Measurements from ENCODE around the gene ATP6V0C. TPM values are rescaled to one million over a fixed set of nuclear protein-coding genes. Genes with fewer than 3 reads are reported as not detected.
"Not testable (repeated sequence)": the region's sequence is repeated elsewhere in the genome, so short reads cannot be mapped to it uniquely, and the experiment has no call there.

Gene ATP6V0C
- total RNA-seq, 1 donor from 2014 or later, result 5.5 TPM

DNA sequence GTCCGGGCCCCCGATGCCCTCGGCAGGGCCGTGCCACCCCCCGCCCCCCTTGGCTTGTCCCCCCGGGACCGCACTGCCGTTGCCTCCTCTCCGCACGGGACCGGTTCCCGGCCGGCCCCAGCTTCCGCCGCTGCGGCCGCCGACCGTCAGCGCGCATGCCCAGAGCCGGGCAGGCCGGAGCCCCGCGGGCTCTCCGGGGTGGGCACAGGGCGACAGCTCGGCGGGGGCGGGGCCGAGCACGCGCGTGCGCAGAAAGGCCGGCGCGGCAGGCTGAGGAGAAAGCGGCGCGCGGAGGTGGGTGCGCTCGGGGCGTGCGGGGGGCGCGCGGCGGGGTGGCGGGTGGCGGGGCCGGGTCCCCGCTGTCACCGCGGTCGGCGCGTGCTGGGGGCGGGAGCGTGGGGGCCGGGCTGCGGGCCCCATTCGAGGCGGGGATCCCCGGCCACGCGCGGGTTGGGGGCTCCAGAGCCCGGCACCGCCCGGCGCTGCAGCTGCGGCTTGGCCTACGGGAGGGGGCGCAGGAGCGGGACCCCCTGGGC, 38.8 kb upstream of the ATP6V0C start, which contains the start of gene TBC1D24:
TSS of gene TBC1D24 (plus strand) at position 251 of the 536 bp plus-strand sequence. CDS start 21,022 bp downstream, outside the sequence.
- peak; percentile 48 to 84 for DNase-seq (ENCODE audit: low read depth in 2 of 2)

DNA sequence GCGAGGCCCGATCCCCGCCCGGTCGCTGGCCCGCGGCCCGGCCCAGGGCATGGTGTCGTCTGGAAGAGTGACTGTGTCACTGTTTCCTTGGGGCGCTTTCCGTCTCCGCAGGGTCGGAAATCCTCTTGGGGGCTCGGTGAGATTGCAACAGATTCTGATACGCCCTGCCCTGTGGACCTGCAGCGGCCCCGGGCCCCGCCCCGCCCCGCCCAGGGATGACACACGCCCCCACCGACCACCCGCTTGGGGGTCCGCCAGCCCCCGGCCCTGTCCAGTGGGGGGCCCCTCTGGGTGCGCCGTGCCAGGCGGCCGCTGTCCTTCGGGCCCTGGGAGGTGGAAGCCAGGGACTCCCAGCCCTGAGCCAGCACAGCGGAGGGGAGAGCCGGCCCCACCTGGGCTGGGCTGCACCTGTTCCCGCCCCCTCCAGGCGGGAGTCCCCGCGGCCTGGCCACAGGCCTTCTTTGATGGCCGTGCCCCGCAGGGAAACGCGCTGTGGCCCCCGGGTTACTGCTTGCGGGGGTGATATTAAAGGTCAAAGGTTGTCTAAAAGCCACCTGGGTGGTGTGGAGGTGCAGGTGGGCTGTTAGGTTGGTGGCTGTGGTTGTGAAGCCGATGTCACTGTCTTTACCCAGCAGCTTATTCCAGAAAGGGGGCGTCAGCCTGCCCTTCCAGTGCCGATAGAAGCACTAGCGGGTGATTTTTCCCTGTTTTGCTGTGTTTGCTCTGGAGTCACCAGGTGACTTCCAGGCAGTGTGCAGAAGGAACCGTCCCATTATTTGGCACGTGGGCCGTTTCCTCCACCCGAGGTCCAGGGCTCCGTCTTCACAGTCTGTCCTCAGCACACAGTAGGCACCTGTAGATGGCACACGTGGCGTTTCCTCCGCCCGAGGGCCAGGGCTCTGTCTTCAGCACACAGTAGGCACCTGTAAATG, 38.1 kb upstream of the ATP6V0C start:
- peak in 1 of 2 donors; percentile 10 for DNase-seq (ENCODE audit: low read depth in 2 of 2)

DNA sequence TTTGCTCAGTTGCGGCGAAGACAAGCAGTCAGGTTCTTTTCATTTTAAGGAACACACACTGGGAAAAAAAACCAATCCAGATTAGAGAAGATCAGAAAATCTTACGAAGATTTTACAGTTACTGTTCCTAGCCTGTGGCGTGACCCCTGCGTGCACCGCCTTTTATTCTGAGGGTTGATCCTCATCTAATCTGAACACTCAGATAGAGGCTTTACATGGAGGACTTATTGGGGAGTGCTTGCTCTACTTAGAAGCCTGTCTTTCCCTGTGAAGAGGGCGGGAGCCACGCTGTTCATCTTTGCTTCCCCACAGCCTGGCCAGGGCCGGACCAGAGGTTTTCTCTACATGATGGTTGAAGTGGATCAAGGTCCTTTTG, 37.4 kb upstream of the ATP6V0C start:
- no peak for DNase-seq (ENCODE audit: low read depth in 2 of 2)

DNA sequence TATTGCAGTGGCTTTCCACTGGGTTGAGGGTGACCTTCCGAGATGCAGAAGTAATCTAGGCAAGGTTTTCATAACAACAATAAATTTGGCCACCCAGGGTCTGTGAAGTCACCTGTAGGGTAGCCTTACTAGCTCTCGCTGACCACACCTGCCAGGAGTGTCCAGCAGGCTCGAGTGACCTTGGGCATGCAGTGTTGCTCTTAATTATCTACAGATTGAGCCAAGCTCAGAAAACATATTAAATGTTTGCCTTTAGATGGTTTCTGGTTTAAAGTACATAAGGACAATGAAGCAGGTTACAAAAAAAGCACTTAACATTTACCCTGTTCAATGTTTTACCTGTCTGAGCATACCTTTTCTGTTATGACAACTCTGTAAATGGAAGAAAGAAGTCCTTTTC, 37.0 kb upstream of the ATP6V0C start:
- no peak for DNase-seq (ENCODE audit: low read depth in 2 of 2)

DNA sequence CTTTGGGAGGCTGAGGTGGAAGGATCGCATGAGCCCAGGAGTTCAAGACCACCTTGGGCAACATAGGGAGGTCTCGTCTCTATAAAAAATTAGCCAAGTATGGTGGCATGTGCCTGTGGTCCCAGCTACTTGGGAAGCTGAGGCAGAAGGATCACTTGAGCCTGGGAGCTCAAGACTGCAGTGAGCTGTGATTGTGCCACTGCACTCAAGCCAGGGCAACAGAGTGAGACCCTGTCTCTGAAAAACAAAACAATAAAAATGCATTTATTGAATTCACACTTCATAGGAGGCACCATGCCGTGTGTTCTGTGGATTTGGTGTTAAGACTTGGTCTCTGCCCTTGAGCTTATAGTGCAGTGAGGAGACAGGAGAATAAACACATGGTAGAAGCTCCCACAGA, 36.4 kb upstream of the ATP6V0C start:
- no peak for DNase-seq (ENCODE audit: low read depth in 2 of 2)

DNA sequence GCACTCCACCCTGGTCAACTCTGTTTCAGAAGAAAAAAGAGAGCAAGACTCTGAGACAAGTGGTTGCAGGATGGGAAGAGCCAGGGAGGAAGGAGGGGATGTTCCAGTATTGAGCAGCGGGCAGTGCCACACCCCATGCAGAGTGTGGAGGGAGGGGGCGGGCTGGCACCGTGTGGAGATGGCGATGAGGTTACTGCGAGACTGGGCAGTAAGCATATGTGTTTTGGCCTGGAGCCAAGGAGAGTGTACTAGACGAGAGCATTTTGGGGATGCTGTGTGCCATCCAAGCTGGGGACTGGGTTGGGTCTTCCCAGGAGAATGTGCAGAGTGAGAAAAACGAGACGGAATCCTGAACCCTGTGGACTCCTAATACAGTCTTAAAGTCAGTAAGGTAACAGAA, 35.5 kb upstream of the ATP6V0C start:
- DNase-seq (ENCODE audit: low read depth in 2 of 2), result no peak

DNA sequence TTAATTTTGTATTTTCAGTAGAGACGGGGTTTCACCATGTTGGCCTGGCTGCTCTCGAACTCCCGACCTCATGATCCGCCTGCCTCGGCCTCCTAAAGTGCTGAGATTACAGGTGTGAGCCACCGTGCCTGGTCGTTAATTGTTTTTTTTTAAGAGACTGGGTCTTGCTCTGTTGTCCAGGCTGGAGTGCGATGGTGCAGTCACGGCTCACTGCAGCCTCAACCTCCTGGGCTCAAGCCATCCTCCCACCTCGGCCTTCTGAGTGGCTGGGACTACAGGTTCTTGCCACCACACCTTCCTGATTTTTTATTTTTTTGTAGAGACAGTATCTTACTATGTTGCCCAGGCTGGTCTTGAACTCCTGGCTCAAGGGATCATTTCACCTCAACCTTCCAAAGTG, 33.8 kb upstream of the ATP6V0C start:
- DNase-seq (ENCODE audit: low read depth in 2 of 2), result not testable (repeated sequence)

DNA sequence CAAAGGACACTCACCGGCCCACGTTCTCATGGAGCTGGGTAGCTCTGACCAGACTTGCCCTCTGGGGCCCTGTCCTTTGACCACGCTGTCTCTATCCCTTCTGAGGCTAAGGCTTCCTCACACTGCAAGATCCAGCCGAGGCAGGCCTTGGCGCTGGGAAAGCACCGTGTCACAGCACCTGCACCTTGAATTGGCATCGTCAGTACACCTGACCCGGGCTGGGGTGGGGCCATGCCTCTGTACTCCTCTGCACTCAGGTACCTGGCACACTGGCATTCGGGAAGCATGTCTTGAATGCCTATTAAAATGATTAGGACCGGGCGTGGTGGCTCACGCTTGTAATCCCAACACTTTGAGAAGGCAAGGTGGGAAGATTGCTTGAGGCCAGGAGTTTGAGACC, 32.8 kb upstream of the ATP6V0C start:
- no peak for DNase-seq (ENCODE audit: low read depth in 2 of 2)

DNA sequence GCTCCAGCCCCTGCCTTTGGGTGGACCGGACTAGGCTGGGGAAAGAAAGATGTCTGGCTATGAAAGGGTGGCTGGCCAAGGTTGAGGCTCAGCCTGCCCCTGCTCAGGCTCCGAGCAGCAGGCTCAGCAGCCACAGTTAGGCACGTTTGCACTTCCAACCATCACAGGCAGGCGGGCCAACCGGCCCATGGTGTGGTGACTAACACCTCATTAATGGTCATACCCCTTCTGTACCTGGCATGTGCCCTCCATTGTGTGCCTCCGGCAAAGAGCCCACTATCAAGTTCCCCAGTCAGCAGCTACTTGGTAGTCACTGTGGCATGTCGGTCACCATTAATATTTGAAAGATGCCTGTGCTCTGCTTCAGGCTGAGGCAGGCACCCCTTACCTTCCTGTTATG, 32.1 kb upstream of the ATP6V0C start:
- no peak for DNase-seq (ENCODE audit: low read depth in 2 of 2)

DNA sequence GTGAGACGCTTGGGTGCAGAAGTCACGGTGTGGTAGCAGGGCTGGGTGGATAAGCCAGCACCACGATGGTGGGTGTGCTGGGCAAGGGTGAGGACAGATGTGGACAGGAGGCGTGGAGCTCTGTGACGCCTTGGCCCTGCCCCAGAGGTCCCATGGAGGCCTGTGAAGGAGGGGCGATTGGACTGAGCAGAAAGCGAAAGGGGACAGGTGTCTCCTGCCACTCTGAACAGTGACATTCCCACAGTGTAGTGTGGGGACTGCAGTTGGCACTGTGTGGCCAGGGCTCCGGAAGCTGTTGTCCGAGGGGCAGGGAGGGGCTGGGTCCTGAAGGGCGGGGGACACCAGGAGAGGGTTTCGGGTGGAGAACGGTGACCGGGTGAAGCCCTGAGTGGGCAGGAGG, 31.5 kb upstream of the ATP6V0C start:
- no peak for DNase-seq (ENCODE audit: low read depth in 2 of 2)

DNA sequence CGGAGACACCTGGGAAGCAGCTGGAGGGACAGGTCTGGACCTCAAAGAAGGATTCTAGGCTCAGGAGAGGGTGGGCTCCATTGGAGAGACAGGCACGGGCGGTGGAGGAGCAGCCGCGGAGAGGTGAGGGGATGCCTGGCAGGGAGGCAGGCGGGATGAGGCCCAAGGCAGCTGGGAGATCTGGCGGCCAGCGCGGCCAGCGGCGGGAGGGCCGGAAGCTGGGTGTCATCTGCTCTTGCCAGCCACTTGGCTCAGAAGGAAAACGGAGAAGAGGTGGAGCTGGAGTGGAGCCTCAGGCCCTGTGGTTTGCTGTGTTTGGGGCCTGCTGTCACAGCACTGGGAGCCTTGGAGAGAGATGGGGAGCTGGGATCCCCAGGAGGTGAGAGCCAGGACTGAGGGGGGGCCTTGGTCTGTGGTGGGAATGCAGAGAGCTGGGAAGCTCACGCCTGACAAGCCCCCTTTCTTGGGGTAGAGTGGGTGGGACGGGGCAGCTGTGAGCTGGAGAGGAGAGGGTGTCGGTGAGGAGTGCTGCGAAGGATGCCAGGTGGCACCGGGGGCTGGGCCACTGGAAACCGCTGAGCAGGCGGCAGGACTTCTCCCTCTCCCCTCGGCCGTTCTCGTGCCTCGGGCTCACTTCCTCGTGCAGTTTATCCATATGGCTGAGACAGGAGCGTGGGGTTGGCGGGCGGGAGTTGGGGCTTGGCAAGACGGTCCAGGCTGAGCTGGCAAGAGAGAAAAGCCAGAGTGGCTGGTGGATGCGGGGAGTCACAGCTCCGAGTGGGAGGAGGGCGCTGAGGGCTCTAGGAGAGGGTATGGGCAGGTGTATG, 30.8 kb upstream of the ATP6V0C start:
- DNase-seq (ENCODE audit: low read depth in 2 of 2), result peak in 1 of 2 donors; percentile 13

DNA sequence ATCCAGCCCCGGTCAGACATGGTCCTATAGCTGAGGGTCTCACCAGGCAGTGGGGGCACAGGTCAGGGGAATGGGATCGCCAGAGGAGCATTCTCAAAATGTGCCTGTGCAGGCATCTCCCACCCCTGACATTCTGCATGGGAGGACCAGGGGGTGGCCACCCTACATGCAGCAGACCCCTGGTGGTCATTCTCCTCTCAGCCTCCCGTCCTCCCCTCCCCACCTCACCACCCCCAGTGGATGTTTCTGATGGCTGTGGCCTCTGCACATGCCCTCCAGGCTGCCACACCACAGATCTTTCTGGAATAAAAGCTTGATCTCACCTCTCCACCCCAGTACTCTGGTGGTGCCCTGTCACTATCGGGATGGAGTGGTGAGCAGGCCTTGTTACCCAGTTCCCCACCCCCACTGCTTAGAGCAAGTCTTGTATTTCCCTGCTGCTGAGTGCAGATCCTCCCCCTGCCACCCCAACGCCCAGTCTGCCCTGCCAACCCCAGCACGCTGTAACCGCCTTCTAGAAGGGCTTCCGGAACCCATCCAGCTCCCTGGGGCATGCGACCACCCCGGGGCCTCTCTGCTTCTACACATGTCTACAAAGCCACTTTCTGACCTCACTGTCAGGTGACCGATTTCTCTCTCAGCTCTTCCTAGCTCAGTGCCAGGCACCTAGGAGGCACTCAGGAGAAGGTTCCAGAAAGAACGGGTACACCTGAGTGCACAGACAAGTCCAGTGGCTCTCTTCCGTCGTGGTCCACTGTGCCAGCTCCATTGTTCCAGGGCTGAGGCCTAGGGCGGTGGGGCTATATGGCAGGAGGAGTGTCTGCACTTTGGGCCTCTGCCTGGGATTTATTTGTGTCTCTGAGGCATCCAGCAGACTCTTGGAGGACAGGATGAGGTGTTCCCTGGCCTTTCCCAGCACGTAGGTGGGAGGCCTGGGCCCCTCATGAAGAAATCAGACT, 29.5 kb upstream of the ATP6V0C start:
- no peak for DNase-seq (ENCODE audit: low read depth in 2 of 2)

DNA sequence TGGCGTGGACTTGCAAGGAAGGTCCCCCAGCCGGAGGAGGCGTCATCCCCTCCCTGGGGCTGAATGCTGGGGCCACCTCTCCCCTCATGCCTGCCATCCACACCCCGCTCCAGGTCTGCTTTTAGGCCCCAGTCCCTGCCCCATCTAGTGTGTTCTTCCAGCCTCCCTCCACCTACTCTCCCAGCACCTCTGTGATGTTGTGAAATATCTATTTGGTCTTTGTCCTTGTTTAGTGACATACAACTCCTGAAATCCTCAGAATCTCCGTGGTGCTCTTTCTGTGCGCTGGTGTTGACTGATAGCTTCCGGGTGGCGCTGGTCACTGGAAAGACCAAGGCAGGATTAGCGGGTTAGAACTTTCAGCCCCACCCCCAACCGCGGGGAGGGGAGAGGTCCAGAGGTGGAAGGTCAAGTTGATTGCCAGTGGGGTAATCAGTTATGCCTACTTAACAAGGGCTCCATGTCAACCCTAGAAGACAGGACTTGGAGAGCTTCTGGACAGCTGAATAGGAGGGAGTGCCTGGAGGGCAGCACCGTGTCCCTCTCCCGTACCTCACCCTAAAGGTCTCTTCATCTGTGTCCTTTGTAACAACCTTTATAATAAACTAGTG, 28.7 kb upstream of the ATP6V0C start:
- DNase-seq (ENCODE audit: low read depth in 2 of 2), result no peak

DNA sequence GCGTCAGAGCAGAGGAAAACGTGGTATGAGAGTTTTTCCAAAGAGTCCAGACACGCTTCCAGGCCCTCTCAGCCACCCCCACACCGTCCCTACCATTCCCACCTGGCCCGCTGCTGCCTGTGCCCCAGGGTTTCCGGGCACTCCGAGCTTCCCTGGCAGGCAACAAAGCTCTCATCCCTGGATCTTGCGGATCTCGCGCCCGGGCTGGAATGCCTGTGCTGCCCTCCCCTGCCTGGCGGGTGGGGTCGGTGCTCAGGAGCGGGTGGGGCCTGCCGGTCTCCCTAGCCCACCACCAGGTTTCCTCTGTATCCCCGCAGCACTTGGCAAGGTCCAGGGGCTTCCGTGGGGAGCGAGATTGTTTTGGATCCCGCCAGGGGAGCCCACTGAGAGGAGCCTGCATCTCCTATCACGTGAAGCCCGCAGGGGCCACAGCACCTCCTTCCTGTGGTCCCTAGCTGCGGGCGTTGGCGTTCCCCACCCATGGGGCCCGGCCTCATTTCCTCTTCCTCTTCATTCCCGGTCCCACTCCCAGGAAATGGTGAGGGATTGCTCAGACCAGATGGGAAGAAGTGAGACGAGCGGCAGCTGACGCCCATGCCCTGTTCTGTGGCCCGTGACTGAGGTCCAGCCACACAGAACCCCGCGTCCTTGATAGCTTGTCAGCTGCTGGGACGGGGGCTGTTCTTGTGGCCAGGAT, 27.8 kb upstream of the ATP6V0C start:
- DNase-seq (ENCODE audit: low read depth in 2 of 2), result no peak

DNA sequence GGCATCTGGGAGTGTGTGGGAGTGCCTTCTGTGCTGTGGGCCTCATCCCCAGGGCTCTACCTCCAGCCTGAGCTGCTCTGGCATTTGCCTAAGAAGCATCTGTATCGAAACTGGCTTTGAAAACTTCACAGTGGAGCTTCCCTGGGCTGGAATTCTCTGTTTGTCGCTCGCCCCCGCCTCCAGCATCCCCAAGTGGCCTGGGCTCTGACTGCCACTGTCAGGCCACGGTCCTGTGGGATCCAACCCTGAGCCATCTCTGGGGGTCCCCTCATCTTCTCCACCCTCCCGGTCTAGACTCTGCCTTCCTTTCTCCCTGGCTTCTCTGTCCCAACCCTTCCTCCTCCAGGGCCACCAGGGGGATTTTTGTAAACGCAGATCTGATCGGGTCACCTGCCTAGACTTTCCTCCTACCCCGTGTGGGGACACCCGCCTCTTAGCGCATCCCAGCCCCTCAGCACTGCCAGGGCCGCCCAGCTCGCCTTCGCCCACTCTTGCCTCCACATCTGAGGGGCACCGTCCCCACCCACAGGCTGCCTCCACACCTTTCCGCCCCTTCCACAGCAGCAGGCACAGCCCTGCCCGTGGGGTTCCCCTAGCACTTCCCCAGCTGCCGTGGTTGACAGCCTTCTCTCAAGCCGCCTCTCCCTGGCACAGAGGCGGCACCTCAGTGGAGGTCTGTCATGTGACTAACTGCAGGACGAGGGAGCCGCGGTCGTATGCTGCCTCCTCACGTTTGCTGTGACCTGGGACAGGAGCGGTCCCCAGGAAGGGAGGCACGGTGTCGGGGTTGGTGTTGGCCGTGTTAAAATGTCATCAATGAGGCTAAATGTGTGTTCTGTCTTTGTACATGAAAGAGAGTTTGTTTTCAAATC, 26.9 kb upstream of the ATP6V0C start:
- DNase-seq (ENCODE audit: low read depth in 2 of 2), result no peak

DNA sequence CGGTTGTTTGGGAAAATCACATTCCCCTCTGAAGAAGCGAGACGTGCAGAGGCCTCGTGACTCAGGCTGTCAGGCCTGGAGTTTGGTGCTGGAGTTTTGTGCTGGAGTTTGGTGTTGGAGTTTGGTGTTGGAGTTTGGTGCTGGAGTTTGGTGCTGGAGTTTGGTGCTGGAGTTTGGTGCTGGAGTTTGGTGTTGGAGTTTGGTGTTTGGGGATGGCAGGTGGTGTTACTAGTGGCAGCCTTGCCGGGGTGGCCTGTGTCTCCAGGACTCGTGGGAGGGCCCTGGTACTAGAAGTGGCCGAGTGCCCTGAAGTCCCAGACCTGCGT, 26.3 kb upstream of the ATP6V0C start:
- DNase-seq (ENCODE audit: low read depth in 2 of 2), result no peak

DNA sequence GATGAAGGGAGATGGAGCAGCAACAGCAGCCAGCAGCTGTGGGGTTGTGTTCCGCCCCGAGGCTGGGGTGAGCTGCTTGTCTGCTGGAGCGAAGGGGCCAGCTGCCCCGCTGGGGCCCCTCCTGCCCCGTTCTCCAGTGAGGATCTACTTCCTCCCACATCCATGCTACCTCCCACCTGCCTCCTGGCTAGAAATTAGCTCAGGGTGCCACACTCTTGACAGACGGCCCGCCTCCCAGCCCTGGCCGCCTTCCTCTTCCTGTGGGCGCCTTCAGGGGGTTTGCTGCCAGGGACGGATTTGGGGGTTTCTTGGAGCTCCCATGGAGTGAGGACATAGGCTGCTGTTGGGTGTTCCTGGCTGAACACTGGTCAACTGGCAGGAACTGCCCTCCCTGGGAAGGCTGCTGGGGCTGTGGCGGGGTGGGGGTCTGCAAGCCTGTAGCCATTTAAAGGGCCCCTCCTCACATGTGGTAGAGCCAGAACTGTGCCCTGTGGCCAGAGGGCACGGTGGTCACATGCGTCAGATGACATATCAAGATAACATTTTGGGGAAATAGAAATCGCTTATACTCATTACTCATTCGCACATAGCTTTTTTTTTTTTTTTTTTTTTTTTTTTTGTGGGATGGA, 25.7 kb upstream of the ATP6V0C start:
- no peak for DNase-seq (ENCODE audit: low read depth in 2 of 2)

DNA sequence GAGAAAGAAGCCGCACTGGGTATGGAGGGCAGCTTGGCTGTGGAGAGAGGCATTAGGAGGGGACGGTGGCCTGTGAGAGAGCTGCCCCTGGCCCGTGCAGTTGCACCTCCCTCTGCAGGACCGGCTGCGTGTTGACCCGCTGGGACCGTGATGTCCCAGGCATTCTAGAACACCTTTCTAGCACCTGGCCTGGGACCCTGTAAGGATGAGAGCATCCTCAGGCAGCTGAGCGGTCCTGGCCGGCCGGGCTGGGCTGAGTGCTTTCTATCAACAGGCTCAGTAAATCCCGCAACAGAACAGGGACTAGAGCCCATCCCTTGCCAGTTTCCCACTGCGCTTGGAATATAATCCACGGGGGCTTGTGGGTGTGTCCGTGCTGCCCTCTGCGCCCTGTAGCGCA, 24.2 kb upstream of the ATP6V0C start:
- DNase-seq (ENCODE audit: low read depth in 2 of 2), result no peak

Measured in dermis microvascular lymphatic vessel endothelial cell (primary cell).